GM19467 (cell line): ENCODE measurements around the gene ZNRF3.
"Not testable (repeated sequence)": the region's sequence is repeated elsewhere in the genome, so short reads cannot be mapped to it uniquely, and the experiment has no call there.

Experiments
- ATAC-seq: cut with Tn5 transposase; IDR thresholded peaks from one replicate; pipeline ENCODE4 v1.9.1; 2021; ENCODE audit warnings: mild to moderate bottlenecking, moderate library complexity; ENCODE audit not compliant: unreplicated experiment

Gene ZNRF3

GRCh38 chr22:28905256-28905832, 22.0 kb downstream of the ZNRF3 start:
- ATAC-seq: no peak

DNA sequence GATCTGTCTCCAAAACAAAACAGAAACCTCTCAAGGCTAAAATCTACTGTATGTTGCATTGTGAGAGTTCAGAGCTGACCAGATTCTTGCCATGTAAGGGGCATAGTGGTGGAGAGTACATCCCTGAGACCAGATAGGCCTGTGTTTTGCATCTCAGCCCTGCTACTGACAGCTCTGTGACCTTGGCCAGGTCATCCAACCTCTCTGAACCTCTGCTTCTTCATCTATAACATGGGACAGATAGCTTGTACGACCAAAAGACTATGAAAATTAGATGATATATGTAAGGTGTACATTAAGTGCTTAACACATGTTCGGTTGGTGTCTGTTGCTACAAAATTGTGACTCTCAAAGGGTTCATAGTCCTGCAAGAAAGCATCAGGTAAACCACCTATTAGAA, 22.9 kb downstream of the ZNRF3 start:
- ATAC-seq: no peak

DNA sequence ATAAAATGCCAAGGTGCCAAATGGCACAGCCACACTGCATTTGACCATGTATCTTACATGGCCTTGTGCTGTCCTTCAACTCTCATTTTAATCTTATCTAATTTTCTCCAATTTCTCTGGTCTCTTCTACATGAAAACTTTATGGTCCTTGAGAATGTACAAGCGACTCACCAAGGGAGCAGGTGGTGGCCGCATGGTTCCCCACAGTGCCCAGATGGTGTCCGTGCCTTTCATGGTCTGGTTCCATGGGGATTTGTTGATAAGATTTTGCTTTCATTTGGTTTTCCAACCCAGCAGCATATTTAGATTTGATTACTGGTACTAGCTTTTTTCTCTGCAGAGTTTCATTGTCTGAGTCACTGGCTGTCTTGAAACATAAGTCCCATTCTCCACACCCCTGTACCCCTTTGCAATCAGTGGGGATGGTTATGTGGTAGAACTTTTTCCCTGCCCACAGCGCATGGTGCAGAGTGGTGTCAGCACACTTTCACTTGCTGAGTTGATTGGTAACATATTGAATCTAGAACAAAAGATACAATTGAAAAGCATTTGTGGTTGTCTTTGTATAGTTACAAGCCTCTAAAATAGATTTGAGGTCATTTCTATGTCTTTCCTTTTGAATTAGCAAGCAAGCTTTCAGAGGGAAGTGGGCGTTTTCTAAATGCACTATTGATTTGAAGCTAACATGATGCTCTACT, 24.1 kb downstream of the ZNRF3 start:
- no peak for ATAC-seq

DNA sequence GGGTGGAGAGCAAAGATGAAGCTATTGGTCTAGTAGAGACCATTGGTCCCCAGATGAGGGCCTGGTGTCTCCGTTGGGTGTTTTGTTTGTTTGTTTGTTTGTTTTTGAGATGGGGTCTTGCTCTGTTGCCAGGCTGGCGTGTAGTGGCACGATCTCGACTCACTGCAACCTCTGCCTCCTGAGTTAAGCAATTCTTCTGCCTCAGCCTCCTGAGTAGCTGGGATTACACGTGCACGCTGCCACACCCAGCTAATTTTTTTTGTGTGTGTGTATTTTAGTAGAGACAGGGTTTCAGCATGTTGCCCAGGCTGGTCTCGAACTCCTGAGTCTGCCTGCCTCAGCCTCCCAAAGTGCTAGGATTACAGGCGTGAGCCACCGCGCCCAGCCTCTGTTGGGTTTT, 25.4 kb downstream of the ZNRF3 start:
- not testable (repeated sequence) for ATAC-seq

GRCh38 chr22:28909375-28909774, 26.0 kb downstream of the ZNRF3 start:
- ATAC-seq: no peak

- ATAC-seq: no peak
Observed at GRCh38 chr22:28910569-28911303, 27.4 kb downstream of the ZNRF3 start.

GRCh38 chr22:28911304-28911690, 27.9 kb downstream of the ZNRF3 start:
- ATAC-seq: no peak

DNA sequence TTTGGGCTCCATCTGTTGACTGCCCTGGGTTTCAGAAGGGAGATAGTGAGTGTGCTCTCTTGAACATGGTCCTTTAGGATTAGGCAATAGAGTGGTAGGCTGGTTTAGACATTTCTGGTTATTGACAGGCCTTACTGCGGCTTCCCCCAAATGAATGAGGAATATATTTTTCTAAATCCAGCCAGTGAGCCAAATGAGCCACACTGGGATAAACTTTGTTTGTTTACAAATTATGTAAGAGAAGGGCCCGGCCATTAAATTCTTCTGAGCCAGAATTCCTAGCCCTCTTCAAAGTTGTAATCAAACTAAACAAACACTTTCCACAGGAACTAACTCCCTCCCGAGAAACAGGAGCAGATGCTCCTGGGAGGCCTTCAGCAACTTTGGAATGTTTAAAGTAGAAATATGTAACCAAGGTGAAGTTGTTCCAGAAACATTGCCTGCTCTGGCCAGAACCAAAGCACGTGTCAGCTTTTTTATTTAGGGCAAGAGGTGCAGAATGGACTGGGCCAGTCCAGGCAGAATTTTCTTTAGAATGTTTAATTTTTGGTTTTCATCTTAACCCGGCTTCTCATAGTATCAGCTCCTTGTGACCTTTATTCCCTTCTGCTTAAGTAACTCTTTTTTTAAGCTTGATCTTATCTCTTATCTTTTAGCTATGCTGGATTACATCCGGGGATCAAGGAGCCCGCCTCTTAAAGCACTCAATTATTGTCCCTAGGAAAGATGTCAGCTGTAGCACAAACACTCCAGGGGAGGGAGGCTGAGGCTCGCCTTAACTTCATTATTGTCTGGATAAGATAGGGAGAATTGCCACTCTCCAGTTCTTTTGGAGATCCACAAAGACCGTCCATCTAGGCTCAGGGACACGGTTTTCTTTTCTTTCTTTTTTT, 28.7 kb downstream of the ZNRF3 start:
- no peak for ATAC-seq

DNA sequence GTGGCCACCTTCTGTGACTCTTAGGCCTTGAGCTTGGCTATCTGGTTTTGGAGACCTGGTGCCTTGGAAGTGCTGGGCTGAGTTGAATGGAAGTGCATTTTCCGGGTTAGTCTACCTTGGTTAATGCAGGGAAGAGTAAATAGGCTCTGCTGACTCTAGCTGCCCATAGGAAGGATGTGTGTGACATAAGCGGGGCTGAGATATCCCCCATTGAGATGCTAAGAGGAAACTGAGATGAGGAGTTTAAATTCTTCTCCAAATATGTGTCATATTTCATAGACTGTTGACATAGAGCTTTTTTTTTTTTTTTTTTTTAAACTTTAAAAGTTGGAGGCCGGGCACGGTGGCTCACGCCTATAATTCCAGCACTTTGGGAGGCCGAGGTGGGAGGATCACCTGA, 30.8 kb downstream of the ZNRF3 start:
- no peak for ATAC-seq

DNA sequence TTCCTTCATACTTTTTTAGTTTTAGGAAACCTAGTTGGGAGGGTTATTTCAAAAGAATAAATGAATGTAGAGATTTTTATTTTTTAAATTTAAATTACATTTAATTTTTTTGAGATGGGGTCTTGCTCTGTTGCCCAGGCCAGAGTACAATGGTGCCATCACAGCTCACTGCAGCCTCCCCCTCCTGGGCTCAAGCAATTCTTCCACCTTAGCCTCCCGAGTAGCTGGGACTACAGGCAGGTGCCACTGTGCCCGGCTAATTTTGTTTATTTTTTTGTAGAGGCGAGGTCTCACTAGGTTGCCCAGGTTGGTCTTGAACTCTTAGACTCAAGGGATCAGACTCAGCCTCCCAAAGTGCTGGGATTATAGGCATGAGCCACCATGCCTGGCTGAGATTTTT, 32.6 kb downstream of the ZNRF3 start:
- ATAC-seq: no peak

GRCh38 chr22:28917747-28918549, 34.6 kb downstream of the ZNRF3 start:
- no peak for ATAC-seq

GRCh38 chr22:28918550-28919271, 35.3 kb downstream of the ZNRF3 start:
- no peak for ATAC-seq

DNA sequence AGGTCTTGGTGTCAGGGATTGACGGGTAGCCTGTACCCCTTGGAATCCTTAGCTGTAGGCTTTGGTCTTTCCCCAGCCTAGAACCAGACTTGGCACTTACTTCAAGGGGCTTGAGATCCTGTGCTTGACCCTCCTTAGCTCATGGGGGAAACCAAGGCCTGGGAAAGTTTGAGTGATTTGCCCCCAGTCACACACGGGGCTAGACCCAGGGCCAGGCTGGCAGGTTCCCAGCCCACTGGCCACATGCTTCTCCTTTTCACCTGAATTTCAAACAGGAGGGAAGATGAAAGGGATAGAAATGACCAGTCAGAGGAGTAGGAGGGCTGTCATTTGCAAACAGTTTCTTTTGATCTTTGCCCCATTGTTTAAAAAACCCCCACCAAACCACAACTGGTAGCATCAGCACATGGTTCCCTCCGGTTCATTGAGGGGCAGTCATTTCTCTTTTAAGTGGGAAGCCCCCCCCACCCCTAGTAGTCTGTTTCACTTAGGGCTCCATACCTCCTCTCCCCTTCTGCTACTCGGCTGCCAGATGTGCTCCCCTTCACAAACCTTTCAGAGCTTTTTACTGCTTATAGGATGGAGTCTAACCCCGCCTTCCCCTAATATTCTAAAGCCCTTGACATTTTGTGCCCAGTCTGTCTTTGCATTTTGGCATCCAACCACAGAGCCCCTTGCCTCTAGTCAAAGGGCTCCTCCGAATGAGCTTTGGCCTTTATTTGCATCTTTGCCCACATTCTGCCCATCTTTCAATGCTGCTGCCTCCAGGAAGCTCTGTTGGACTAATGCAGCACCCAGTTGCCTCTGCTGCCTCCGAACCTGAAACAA, 37.6 kb downstream of the ZNRF3 start:
- no peak for ATAC-seq

DNA sequence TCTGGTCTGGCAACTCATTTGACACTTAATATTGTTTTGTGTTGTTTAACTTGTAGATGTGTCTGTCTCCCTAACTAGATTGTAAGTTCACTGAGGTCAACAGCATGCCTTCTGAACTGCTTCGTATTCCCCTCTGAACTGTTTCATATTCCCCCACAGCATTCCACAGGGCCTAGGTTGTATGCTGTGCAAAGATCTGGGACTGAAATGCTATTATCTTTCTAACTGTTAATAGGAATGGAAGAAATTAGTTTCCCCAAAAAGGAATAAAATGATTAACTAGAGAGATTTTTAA, 38.2 kb downstream of the ZNRF3 start:
- no peak for ATAC-seq

GRCh38 chr22:28922540-28923244, 39.3 kb downstream of the ZNRF3 start:
- no peak for ATAC-seq

GRCh38 chr22:28923826-28924732, 40.7 kb downstream of the ZNRF3 start:
- ATAC-seq: no peak

GRCh38 chr22:28925916-28926315, 42.5 kb downstream of the ZNRF3 start:
- no peak for ATAC-seq
